Lung (tissue), 12 donors: ENCODE results near the gene GSTT2. TPM values are rescaled to one million over a fixed set of nuclear protein-coding genes. Genes with fewer than 3 reads are reported as not detected.

Experiments used
- ATAC-seq: fragments of 200-7000 bp; cut with Tn5 transposase; one replicate; pipeline ENCODE4 v1.9.1; 2020; ENCODE audit warnings: moderate number of reproducible peaks; ENCODE audit not compliant: insufficient read depth, low FRiP score
- DNase-seq, 3 donors: peaks; one replicate each; pipeline ENCODE4 v3.0.0-alpha.2; 2013 to 2017
- H3K27ac ChIP-seq, 2 donors: one replicate each; pipeline ENCODE4 v1.5.1; 2013; ENCODE audit warnings: mild to moderate bottlenecking in 2 of 2, moderate library complexity in 2 of 2, control low read depth in 1 of 2, inconsistent platforms in 1 of 2, low read depth in 1 of 2, low read length in 1 of 2
- H3K27me3 ChIP-seq, 3 donors: one replicate each; pipeline ENCODE4 v1.5.1; 2013; ENCODE audit warnings: low read length in 2 of 3; ENCODE audit not compliant: control insufficient read depth in 3 of 3, insufficient read depth in 3 of 3
- H3K36me3 ChIP-seq, 4 donors: one replicate each; pipeline ENCODE4 v1.5.1; 2013; ENCODE audit warnings: low read length in 4 of 4, mild to moderate bottlenecking in 1 of 4, moderate library complexity in 1 of 4; ENCODE audit not compliant: control insufficient read depth in 4 of 4, insufficient read depth in 4 of 4
- H3K4me1 ChIP-seq, 5 donors: one replicate each; pipeline ENCODE4 v1.5.1; 2013; ENCODE audit warnings: low read length in 5 of 5, mild to moderate bottlenecking in 2 of 5, moderate library complexity in 1 of 5; ENCODE audit not compliant: control insufficient read depth in 5 of 5, insufficient read depth in 5 of 5
- H3K4me3 ChIP-seq: one replicate; pipeline ENCODE4 v1.5.1; 2013; ENCODE audit warnings: mild to moderate bottlenecking, control low read depth, moderate library complexity
- H3K9ac ChIP-seq, 2 donors: one replicate each; pipeline ENCODE4 v1.5.1; 2013; ENCODE audit warnings: low read length in 2 of 2, control low read depth in 1 of 2; ENCODE audit not compliant: insufficient read depth in 1 of 2
- H3K9me3 ChIP-seq, 4 donors: one replicate each; pipeline ENCODE4 v1.5.1; 2013; ENCODE audit warnings: low read length in 3 of 4, mild to moderate bottlenecking in 1 of 4, moderate library complexity in 1 of 4; ENCODE audit not compliant: control insufficient read depth in 4 of 4, insufficient read depth in 3 of 4
- CTCF ChIP-seq: IDR thresholded peaks from 2 replicates; pipeline ENCODE4 v1.5.1; 2012; ENCODE audit warnings: mild to moderate bottlenecking; ENCODE audit errors: control extremely low read depth, extremely low read depth
- WGBS, 2 donors: extraction: QIAGEN DNeasy Blood & Tissue Kit; methylation state at CpG; one replicate each; pipeline ENCODE4 v1.1.7; 2013; 5-methylcytosine and 5-hydroxymethylcytosine counted together
- polyA plus RNA-seq, 2 donors: library from polyadenylated mRNA; stranded (reverse); fragments of 200-250 nt; gene quantifications; one replicate each; pipeline ENCODE4 v1.2.1, GENCODE V29; 2013
- total RNA-seq, 2 donors: library from RNA; depleted of rRNA in 1 of 2; stranded (reverse); fragments of >200 nt in 1 of 2; gene quantifications; one replicate each; pipeline ENCODE4 v1.2.1, GENCODE V29; 2014 to 2021
- donor health status: control.
- donor health status: control.
- donor health status: Bipolar disorder and iron deficiency.
- donor health status: healthy.
- donor health status: DM: yes; HTN: yes; CAD: no.

Gene GSTT2
- total and polyA plus RNA-seq, 4 donors: 0.22 to 4.9 (median 3.1) TPM; not detected in 1

GRCh38 chr22:24028533-24028932 is 48.6 kb downstream of the GSTT2 start:
- ATAC-seq (no peak), DNase-seq (no peak)
- TF ChIP-seq CTCF: no peak
- peaks cover 0 to 4% (median 0%) of the 10 kb centered on the region in 5 donors for H3K4me1 ChIP-seq
- H3K27me3 ChIP-seq: no peaks in the 10 kb centered on the region
- WGBS, 2 donors: 23 to 27% methylated on average over 2 of the region's 2 CpGs
- no peak overlapping the region for H3K9ac ChIP-seq
- no peak overlapping the region for H3K27ac ChIP-seq
- peaks cover 0 to 8% (median 0%) of the 10 kb centered on the region in 4 donors for H3K9me3 ChIP-seq
- peaks cover 0 to 9% (median 0%) of the 10 kb centered on the region in 4 donors for H3K36me3 ChIP-seq
- H3K4me3 ChIP-seq: no peak overlapping the region

- 77 to 98% methylated on average over 3 of the region's 3 CpGs for WGBS, 2 donors
- peaks cover 0 to 4% (median 0%) of the 10 kb centered on the region in 5 donors for H3K4me1 ChIP-seq
- peaks cover 0 to 5% (median 0%) of the 10 kb centered on the region in 4 donors for H3K9me3 ChIP-seq
- no peaks in the 10 kb centered on the region for H3K27me3 ChIP-seq
- DNase-seq (no peak), ATAC-seq (no peak)
- TF ChIP-seq CTCF: no peak
- H3K9ac ChIP-seq: no peak overlapping the region
- H3K4me3 ChIP-seq: no peak overlapping the region
- peaks cover 0 to 9% (median 0%) of the 10 kb centered on the region in 4 donors for H3K36me3 ChIP-seq
- no peak overlapping the region for H3K27ac ChIP-seq
Observed at GRCh38 chr22:24029304-24029703, 49.4 kb downstream of the GSTT2 start.

GRCh38 chr22:24030186-24030702 is 50.3 kb downstream of the GSTT2 start:
- no peak for DNase-seq
- Histone ChIP-seq H3K4me1 (peaks cover 0 to 4% (median 0%) of the 10 kb centered on the region in 5 donors), H3K27me3 (no peaks in the 10 kb centered on the region), H3K36me3 (peaks cover 0 to 9% (median 0%) of the 10 kb centered on the region in 4 donors), H3K9me3 (no peaks in the 10 kb centered on the region), H3K9ac (no peak overlapping the region), H3K27ac (no peak overlapping the region), H3K4me3 (no peak overlapping the region)
- no peak for TF ChIP-seq CTCF
- no peak for ATAC-seq

Other genes starting within 250 kb of the GSTT2 start
- 1 to 10 TPM; 5.8 to 6.9 TPM for gene ZNF70, start 229.0 kb upstream of the GSTT2 start, total RNA-seq
- 1 to 10 TPM in 1 of 2 donors, under 1 TPM in 1; 0.98 to 1.5 TPM for gene ZNF70, start 229.0 kb upstream of the GSTT2 start, polyA plus RNA-seq
- not detected for gene VPREB3, start 225.7 kb upstream of the GSTT2 start, total RNA-seq
- gene VPREB3, start 225.7 kb upstream of the GSTT2 start, polyA plus RNA-seq: 1 to 10 TPM in 1 of 2 donors, under 1 TPM in 1; 0.39 to 1.4 TPM
- 10 to 100 TPM; 12.0 to 18.7 TPM for gene C22orf15, start 217.1 kb upstream of the GSTT2 start, total RNA-seq
- 1 to 10 TPM; 3.0 to 8.7 TPM for gene C22orf15, start 217.1 kb upstream of the GSTT2 start, polyA plus RNA-seq
- gene CHCHD10, start 212.2 kb upstream of the GSTT2 start, total RNA-seq: 100 to 1,000 TPM in 1 of 2 donors, 10 to 100 TPM in 1; 16.6 to 128 TPM
- 100 to 1,000 TPM in 1 of 2 donors, 10 to 100 TPM in 1; 37.2 to 174 TPM for gene CHCHD10, start 212.2 kb upstream of the GSTT2 start, polyA plus RNA-seq
- 1 to 10 TPM; 2.2 to 2.6 TPM for gene MMP11, start 207.3 kb upstream of the GSTT2 start, total RNA-seq
- under 1 TPM; 0.43 to 0.68 TPM for gene MMP11, start 207.3 kb upstream of the GSTT2 start, polyA plus RNA-seq
- 10 to 100 TPM; 39.2 to 69.6 TPM for gene SMARCB1, start 193.2 kb upstream of the GSTT2 start, total RNA-seq
- gene SMARCB1, start 193.2 kb upstream of the GSTT2 start, polyA plus RNA-seq: 10 to 100 TPM; 41.0 to 54.6 TPM
- 10 to 100 TPM in 1 of 2 donors, 1 to 10 TPM in 1; 6.1 to 15.1 TPM for gene DERL3, start 141.1 kb upstream of the GSTT2 start, total RNA-seq
- 1 to 10 TPM; 6.7 to 8.4 TPM for gene DERL3, start 141.1 kb upstream of the GSTT2 start, polyA plus RNA-seq
- 10 to 100 TPM; 11.1 to 14.1 TPM for gene SLC2A11, start 122.3 kb upstream of the GSTT2 start, total RNA-seq
- 1 to 10 TPM; 3.9 to 9.6 TPM for gene SLC2A11, start 122.3 kb upstream of the GSTT2 start, polyA plus RNA-seq
- 100 to 1,000 TPM in 1 of 2 donors, 10 to 100 TPM in 1; 71.8 to 751 TPM for gene MIF, start 85.8 kb upstream of the GSTT2 start, total RNA-seq
- gene MIF, start 85.8 kb upstream of the GSTT2 start, polyA plus RNA-seq: 100 to 1,000 TPM; 850 to 887 TPM
- gene GSTT2B, start 18.9 kb upstream of the GSTT2 start, total RNA-seq: 10 to 100 TPM in 1 of 2 donors, 1 to 10 TPM in 1; 2.0 to 22.3 TPM
- gene GSTT2B, start 18.9 kb upstream of the GSTT2 start, polyA plus RNA-seq: 10 to 100 TPM in 1 of 2 donors, 1 to 10 TPM in 1; 8.9 to 22.9 TPM
- 1 to 10 TPM in 1 of 2 donors, under 1 TPM in 1; 0.37 to 3.5 TPM for gene DDTL, start 13.2 kb upstream of the GSTT2 start, total RNA-seq
- 1 to 10 TPM; 1.4 to 4.4 TPM for gene DDTL, start 13.2 kb upstream of the GSTT2 start, polyA plus RNA-seq
- gene DDT, start 5.7 kb upstream of the GSTT2 start, total RNA-seq: 100 to 1,000 TPM; 111 to 130 TPM
- 100 to 1,000 TPM; 221 to 268 TPM for gene DDT, start 5.7 kb upstream of the GSTT2 start, polyA plus RNA-seq
- not detected for gene GSTT4, start 25.3 kb downstream of the GSTT2 start, total RNA-seq
- not detected for gene GSTT4, start 25.3 kb downstream of the GSTT2 start, polyA plus RNA-seq
- gene CABIN1, start 31.2 kb downstream of the GSTT2 start, total RNA-seq: 100 to 1,000 TPM in 1 of 2 donors, 10 to 100 TPM in 1; 69.1 to 109 TPM
- gene CABIN1, start 31.2 kb downstream of the GSTT2 start, polyA plus RNA-seq: 10 to 100 TPM; 22.4 to 44.9 TPM
- gene SUSD2, start 201.4 kb downstream of the GSTT2 start, total RNA-seq: 10 to 100 TPM; 15.9 to 82.6 TPM
- gene SUSD2, start 201.4 kb downstream of the GSTT2 start, polyA plus RNA-seq: 100 to 1,000 TPM in 1 of 2 donors, 10 to 100 TPM in 1; 16.8 to 192 TPM